ENCODE measurements around the gene ARHGEF7.

GRCh38 chr13:111179908-111180760 is 65.0 kb downstream of the ARHGEF7 start:
- TF ChIP-seq CTCF (IDR thresholded peaks at IDR 0.05) (no peak), POLR2A (IDR thresholded peaks at IDR 0.05) (no peak)

All from vagina (tissue), 2 donors.